ENCODE measurements around the gene SMYD5.

SMYD5 gene

DNA sequence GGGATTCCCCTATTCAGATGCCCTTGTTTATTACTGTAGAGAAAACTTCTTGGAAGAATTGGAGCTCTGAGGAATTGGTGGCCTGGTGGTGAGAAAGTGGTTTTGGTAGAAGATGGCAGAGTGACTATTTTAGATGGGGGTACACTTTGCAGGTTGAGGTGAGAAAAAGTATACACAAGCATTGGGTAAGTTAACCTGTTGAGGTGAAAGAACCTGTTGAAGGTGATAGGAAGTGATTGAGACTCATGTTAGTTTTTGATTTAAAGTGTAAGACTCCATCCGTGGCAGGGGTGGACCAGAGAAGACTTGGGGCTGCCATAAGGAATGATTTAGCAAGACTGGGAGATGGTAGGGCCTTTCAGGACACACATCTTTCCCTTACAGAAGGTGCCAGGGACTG lies 23.1 kb downstream of the SMYD5 start:
- DNase-seq (ENCODE audit: low read depth in 1 of 2, low spot score in 1 of 2), result no peak

DNA sequence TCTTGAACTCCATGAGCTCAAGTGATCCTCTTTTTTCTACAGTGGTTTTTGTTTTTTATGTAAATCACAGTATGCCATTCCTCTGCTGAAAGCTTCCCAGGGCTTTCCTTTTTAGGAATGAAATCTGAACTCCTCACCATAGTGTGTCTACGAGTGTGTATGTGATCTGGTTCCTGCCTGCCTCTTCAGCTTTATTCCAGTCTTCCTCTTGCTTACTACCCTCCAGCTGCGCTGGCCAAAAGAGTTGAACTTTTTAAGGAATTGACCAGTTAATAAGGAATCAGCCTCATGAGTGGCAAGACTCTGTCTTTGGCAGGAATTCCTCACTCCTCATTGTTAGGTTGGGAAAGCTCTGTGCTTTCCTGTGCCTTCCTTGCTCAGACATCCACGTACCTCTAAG lies 24.1 kb downstream of the SMYD5 start:
- no peak for DNase-seq (ENCODE audit: low read depth in 1 of 2, low spot score in 1 of 2)

DNA sequence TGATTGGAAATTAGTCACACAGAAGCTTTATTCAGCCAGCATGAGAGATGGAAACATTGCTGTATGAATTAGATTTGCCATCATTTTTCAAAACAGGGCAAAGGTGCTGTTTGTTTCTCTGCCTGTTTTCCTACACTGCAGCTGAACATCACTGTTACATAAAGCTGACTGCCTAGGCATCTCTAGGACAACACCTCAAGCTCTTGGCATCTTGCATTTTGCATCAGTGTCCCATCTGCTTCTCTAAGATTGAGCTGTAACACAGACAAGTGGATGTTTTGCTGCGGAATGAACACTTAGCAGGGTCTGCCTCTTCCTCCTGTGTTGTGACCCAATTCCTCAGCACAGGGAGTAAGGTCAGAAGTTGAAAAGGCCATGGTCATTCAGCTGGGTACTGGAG lies 24.9 kb downstream of the SMYD5 start:
- DNase-seq (ENCODE audit: low read depth in 1 of 2, low spot score in 1 of 2), result no peak

GRCh38 chr2:73239776-73240175 lies 25.7 kb downstream of the SMYD5 start:
- DNase-seq (ENCODE audit: low read depth in 1 of 2, low spot score in 1 of 2), result no peak

- no peak for DNase-seq (ENCODE audit: low read depth in 1 of 2, low spot score in 1 of 2)
Observed at GRCh38 chr2:73243884-73244570, 30.0 kb downstream of the SMYD5 start.

DNA sequence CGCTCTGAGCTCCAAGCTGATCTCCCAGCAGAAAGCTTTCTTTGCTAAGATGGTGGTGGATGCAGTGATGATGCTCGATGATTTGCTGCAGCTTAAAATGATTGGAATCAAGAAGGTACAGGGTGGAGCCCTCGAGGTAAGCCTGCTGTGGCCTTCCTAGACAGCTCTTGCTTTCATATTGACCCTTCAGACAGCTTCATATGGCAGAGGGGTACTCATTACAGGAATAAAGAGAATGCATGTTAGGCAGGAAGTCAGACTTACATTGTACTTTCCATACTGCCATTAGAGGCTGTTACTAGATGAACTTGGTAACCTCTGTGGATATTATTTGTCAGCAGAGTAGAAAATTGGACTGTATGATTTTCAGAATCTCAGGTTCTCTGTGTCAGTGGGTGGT lies 30.5 kb downstream of the SMYD5 start:
- no peak for DNase-seq (ENCODE audit: low read depth in 1 of 2, low spot score in 1 of 2)

- no peak for DNase-seq (ENCODE audit: low read depth in 1 of 2, low spot score in 1 of 2)
Observed at GRCh38 chr2:73246850-73247249, 32.8 kb downstream of the SMYD5 start.

DNA sequence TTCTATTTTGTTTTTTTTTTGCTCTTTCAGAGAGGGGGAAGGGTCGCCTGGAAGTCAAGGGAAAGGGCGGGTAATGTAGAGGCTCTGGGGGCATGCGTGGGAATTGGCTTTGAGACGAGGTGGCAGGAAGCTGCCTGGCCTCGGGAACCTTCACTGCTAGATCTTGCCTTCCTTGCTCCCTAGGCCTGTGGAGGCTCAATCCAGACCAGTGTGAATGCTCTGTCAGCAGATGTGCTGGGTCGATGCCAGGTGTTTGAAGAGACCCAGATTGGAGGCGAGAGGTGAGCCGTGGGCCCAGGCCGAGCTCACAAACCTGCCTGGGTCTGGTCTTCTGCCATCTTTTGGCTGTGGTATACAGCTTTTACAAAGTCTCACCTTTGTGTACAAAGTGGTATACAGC lies 35.6 kb downstream of the SMYD5 start:
- DNase-seq (ENCODE audit: low read depth in 1 of 2, low spot score in 1 of 2), result no peak

GRCh38 chr2:73250872-73251846 lies 37.1 kb downstream of the SMYD5 start:
- no peak for DNase-seq (ENCODE audit: low read depth in 1 of 2, low spot score in 1 of 2)

- no peak for DNase-seq (ENCODE audit: low read depth in 1 of 2, low spot score in 1 of 2)
Observed at GRCh38 chr2:73252238-73253027, 38.4 kb downstream of the SMYD5 start.

DNA sequence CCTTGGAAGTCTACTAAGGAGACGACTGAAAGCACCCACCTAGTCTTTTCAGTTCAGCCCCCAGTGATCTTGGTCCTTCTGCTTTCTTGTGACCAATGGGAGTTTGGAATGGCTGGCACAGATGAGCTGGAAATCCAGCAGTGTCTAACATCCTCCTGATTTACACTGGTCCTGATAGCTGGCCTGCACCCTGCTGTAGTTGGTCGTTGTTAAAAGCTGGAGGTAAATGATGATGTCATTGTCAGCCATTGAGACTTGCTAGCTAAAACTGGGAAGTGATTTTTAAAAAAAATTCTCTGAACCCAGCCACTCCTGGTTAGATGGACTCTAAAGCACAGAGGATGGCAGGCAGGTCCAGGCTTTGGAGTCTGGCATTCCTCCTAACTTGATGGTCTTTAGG lies 39.4 kb downstream of the SMYD5 start:
- DNase-seq (ENCODE audit: low read depth in 1 of 2, low spot score in 1 of 2), result no peak

DNA sequence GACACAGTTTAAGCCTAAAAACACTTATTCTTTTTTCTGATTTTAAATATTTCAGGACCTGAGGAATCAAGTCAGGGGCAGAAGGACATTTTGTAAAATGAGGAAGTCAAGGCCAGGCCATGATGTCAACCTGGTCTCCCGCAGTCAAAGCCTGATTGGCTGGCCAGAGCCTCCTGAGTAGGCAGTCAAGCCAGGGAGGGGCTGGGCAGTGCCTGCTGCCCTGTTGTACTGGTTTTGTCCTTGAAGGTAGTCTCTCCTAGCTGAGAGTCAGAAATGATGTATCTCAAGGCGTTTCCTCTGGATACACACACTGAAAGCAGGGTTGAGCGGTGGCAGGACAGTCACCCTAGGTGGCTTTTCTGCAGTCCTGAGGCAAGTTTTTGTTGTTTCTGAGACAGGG lies 39.9 kb downstream of the SMYD5 start:
- DNase-seq (ENCODE audit: low read depth in 1 of 2, low spot score in 1 of 2), result no peak

- no peak for DNase-seq (ENCODE audit: low read depth in 1 of 2, low spot score in 1 of 2)
Observed at GRCh38 chr2:73254343-73255006, 40.4 kb downstream of the SMYD5 start.

GRCh38 chr2:73255007-73255644 lies 41.1 kb downstream of the SMYD5 start:
- no peak for DNase-seq (ENCODE audit: low read depth in 1 of 2, low spot score in 1 of 2)

GRCh38 chr2:73255907-73256617 lies 42.0 kb downstream of the SMYD5 start:
- no peak for DNase-seq (ENCODE audit: low read depth in 1 of 2, low spot score in 1 of 2)

DNA sequence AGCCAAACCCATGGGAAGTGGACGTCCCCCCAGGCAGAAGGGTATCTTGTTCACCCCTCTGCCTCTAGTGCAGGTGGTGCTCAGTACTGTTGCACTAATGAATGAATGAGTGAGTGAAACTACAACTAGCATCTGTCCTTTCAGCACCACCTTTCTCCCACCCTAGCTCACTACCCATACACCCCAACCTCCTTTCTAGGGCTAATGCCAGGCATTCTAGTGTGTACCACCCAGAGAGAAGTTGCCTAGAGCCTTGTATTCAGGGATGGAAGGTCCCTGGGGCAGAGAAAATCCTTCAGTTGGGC lies 42.5 kb downstream of the SMYD5 start:
- no peak for DNase-seq (ENCODE audit: low read depth in 1 of 2, low spot score in 1 of 2)

- no peak for DNase-seq (ENCODE audit: low read depth in 1 of 2, low spot score in 1 of 2)
Observed at GRCh38 chr2:73257021-73257420, 43.0 kb downstream of the SMYD5 start.

GRCh38 chr2:73257425-73258125 lies 43.5 kb downstream of the SMYD5 start:
- no peak for DNase-seq (ENCODE audit: low read depth in 1 of 2, low spot score in 1 of 2)

DNA sequence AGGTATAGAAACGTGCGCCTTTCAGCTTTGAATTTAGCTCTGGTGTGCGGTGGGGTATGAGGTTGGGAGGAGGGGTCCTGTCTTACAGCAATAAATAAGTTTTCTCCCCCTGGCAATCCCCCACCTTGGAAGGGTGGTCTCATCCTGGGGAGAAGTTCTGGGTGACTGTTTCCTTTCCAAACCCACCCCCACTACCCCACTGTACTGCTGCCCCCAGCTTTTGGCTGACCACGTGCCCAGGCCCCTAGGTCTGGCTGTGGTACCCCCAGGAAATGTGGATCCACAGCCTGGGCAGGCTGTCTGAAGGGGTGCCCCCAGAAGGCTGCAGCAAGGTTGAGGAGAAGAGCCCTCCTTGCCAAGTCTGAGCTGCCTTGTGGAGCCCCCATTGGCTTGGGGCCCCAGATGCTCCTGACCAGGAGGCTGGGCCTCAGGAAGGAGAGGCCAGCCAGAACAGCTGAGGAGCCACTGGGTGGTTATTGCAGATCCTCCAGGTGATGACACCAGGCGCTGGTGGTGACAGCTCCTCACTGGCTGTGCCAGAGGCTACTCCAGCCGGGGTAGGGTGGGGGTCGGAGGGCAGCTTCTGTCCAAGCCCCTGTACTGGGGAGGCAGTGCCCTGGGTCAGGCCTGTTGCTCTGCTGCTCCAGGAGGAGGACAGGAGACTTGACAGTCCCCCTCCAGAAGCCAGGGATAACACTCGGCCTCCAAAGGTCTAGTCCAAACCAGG lies 44.3 kb downstream of the SMYD5 start:
- DNase-seq (ENCODE audit: low read depth in 1 of 2, low spot score in 1 of 2), result no peak

Measured in activated T-helper 1 cell treated with anti-CD3 and anti-CD28 coated beads, Interleukin-2, amount 50 U/mL, for 16 hours (primary cell).